PC-3 (cell line): Measurements from ENCODE around the gene EZR. TPM values are rescaled to one million over a fixed set of nuclear protein-coding genes. Genes with fewer than 3 reads are reported as not detected.
A peak's percentile ranks its signal among the peaks of the same experiment; 100 is the strongest.

Experiments used
- ATAC-seq: fragments of 200-7000 bp; cut with Tn5 transposase; 2 replicates; pipeline ENCODE4 v1.9.1; 2020; ENCODE audit warnings: mild to moderate bottlenecking, moderate library complexity
- Bru-seq: library from RNA; stranded (reverse); fragments of 400-500 nt; gene quantifications from one replicate; lab custom pipeline; 2021; lab: Mats Ljungman, UMichigan
- BruChase-seq, 2 experiments: library from RNA; stranded (reverse); fragments of 400-500 nt; gene quantifications; one replicate each; lab custom pipeline; 2021; lab: Mats Ljungman, UMichigan
- BruUV-seq: library from RNA; stranded (reverse); fragments of 400-500 nt; replicated peaks from 2 replicates; lab custom pipeline; 2021; lab: Mats Ljungman, UMichigan
- CTCF ChIA-PET: fragments of 300-600 bp; sonication (Branson Sonifier 250); formaldehyde crosslinking; loops from one replicate; lab custom pipeline; 2022; ENCODE audit warnings: antibody characterized with exemption; lab: Charles Lee
- POLR2A ChIA-PET: fragments of 300-600 bp; sonication (Branson Sonifier 250); formaldehyde crosslinking; loops from one replicate; lab custom pipeline; 2022; ENCODE audit warnings: antibody characterized with exemption; ENCODE audit not compliant: unreplicated experiment; lab: Charles Lee
- DNase-seq: peaks from one replicate; pipeline ENCODE4 v3.0.0-alpha.2; 2015
- H2AFZ ChIP-seq: fragments of 300-600 bp; sonication (generic); 2 replicates; pipeline ENCODE4 v1.6.0; 2016; ENCODE audit warnings: antibody characterized with exemption, low read length
- H3F3A ChIP-seq: fragments of 300-600 bp; sonication (generic); one replicate; pipeline ENCODE4 v1.6.0; 2017; ENCODE audit warnings: antibody characterized with exemption, low read length, control low read depth, mild to moderate bottlenecking; ENCODE audit not compliant: unreplicated experiment
- H3K27ac ChIP-seq: fragments of 300-600 bp; sonication (generic); 2 replicates; pipeline ENCODE4 v1.5.1; 2016; ENCODE audit warnings: mild to moderate bottlenecking, low read length
- H3K27me3 ChIP-seq: fragments of 300-600 bp; sonication (generic); 2 replicates; pipeline ENCODE4 v1.6.1; 2016; ENCODE audit warnings: low read length, mixed read lengths
- H3K36me3 ChIP-seq: fragments of 300-600 bp; sonication (generic); 2 replicates; pipeline ENCODE4 v1.6.1; 2016; ENCODE audit warnings: low read depth, mixed run types, low read length, mixed read lengths
- H3K4me1 ChIP-seq: fragments of 300-600 bp; sonication (generic); 2 replicates; pipeline ENCODE4 v1.5.1; 2016; ENCODE audit warnings: low read length; ENCODE audit not compliant: insufficient read depth
- H3K4me2 ChIP-seq: fragments of 300-600 bp; sonication (generic); 2 replicates; pipeline ENCODE4 v1.6.0; 2016; ENCODE audit warnings: low read length
- H3K4me3 ChIP-seq: fragments of 300-600 bp; sonication (generic); 2 replicates; pipeline ENCODE4 v1.5.1; 2016; ENCODE audit warnings: mild to moderate bottlenecking, low read length, mixed read lengths
- H3K79me2 ChIP-seq: fragments of 300-600 bp; sonication (generic); 2 replicates; pipeline ENCODE4 v1.6.1; 2017; ENCODE audit warnings: low read length, mixed read lengths
- H3K9ac ChIP-seq: fragments of 300-600 bp; sonication (generic); 2 replicates; pipeline ENCODE4 v1.6.0; 2016; ENCODE audit warnings: mild to moderate bottlenecking, low read length
- H3K9me2 ChIP-seq: fragments of 300-600 bp; sonication (generic); replicated peaks from 2 replicates; pipeline ENCODE4 v1.6.1; 2016; ENCODE audit warnings: mixed run types, low read length, mixed read lengths
- H3K9me3 ChIP-seq: fragments of 300-600 bp; sonication (generic); 2 replicates; pipeline ENCODE4 v1.6.1; 2016; ENCODE audit warnings: low read length, mixed read lengths
- H4K20me1 ChIP-seq: fragments of 300-600 bp; sonication (generic); 2 replicates; pipeline ENCODE4 v1.6.1; 2016; ENCODE audit warnings: low read length, mixed read lengths
- EZH2 ChIP-seq: fragments of 300-600 bp; sonication (generic); IDR thresholded peaks from one replicate; pipeline ENCODE4 v1.6.1; 2017; ENCODE audit warnings: antibody characterized with exemption, mild to moderate bottlenecking, low read length; ENCODE audit not compliant: unreplicated experiment
- EZH2phosphoT487 ChIP-seq: fragments of 300-600 bp; sonication (generic); IDR thresholded peaks from 2 replicates; pipeline ENCODE4 v1.6.1; 2018; ENCODE audit warnings: mild to moderate bottlenecking, antibody characterized with exemption, low read length, borderline replicate concordance
- intact Hi-C: fragments of 100-400 bp; cut with micrococcal nuclease; formaldehyde crosslinking; loops from 2 replicates; pipeline ENCODE4 v1.9.0; 2023
- long read RNA-seq: library from polyadenylated mRNA; unstranded; transcript quantifications from one replicate; pipeline ENCODE4 v2.0.0, GENCODE V29; 2021; ENCODE audit not compliant: unreplicated experiment
- total RNA-seq: library from RNA; depleted of rRNA; stranded (reverse); fragments of >200 nt; gene quantifications from 2 replicates; pipeline ENCODE4 v1.2.3, GENCODE V29; 2014; rRNA removed
- TF ChIP-seq, protein P1 (sequence below): fragments of 300-600 bp; sonication (generic); conservative IDR thresholded peaks from 2 replicates; pipeline ENCODE4 v1.5.1; 2017; ENCODE audit warnings: antibody characterized with exemption, low read depth, mild to moderate bottlenecking, low read length

EZR gene
- total RNA-seq: 182 and 200 TPM in 2 replicates
- Bru-seq, nascent RNA: percentile 97 among the genes with signal in this experiment
- BruChase-seq, experiment 1, labeled RNA remaining after a 6-hour chase: percentile 97 among the genes with signal in this experiment
- BruChase-seq, experiment 2, labeled RNA remaining after a 2-hour chase: percentile 95 among the genes with signal in this experiment
- long read RNA-seq, transcript EZR-202 (14 exons, 3,096 nt): major isoform, 484 of 696 reads
- long read RNA-seq, transcript EZR-201 (13 exons, 3,068 nt): minor isoform, 73 of 696 reads
- long read RNA-seq, partial matches to known transcripts: 88 of 696 reads
- long read RNA-seq, other reads (novel, unspliced or antisense): 51 of 696 reads

GRCh38 chr6:158819213-158819976 is at the start of gene EZR:
TSS of gene EZR (minus strand) at chr6:158819368. CDS start at chr6:158818093, 1,275 bp downstream.
- CTCF ChIA-PET: no interaction called here

DNA sequence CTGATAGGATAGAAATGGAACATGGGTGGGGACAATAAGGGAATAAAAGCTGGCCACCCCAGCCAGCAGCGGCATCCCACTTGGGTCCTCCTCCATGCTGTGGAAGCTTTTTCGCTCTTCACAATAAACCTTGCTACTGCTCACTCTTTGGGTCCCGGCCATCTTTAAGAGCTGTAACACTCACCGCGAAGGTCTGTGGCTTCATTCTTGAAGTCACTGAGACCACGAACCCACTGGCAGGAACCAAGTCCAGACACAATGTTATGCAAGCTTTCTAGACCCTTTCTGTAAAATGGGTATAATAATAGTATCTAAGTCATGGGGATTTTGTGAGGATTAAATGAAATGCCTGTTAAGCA is 48.9 kb upstream of the EZR start:
- TF ChIP-seq, protein P1, sequence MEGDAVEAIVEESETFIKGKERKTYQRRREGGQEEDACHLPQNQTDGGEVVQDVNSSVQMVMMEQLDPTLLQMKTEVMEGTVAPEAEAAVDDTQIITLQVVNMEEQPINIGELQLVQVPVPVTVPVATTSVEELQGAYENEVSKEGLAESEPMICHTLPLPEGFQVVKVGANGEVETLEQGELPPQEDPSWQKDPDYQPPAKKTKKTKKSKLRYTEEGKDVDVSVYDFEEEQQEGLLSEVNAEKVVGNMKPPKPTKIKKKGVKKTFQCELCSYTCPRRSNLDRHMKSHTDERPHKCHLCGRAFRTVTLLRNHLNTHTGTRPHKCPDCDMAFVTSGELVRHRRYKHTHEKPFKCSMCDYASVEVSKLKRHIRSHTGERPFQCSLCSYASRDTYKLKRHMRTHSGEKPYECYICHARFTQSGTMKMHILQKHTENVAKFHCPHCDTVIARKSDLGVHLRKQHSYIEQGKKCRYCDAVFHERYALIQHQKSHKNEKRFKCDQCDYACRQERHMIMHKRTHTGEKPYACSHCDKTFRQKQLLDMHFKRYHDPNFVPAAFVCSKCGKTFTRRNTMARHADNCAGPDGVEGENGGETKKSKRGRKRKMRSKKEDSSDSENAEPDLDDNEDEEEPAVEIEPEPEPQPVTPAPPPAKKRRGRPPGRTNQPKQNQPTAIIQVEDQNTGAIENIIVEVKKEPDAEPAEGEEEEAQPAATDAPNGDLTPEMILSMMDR: no peak
- TF ChIP-seq EZH2phosphoT487 (no peak), EZH2 (no peak)
- Histone ChIP-seq H3K4me1 (peaks cover 19% of the 10 kb centered on the region), H3K27ac (no peak overlapping the region), H3K27me3 (no peaks in the 10 kb centered on the region), H3F3A (no peaks in the 10 kb centered on the region), H3K36me3 (no peaks in the 10 kb centered on the region), H2AFZ (no peak overlapping the region), H3K9me3 (no peaks in the 10 kb centered on the region), H3K9me2 (no peaks in the 10 kb centered on the region), H4K20me1 (no peaks in the 10 kb centered on the region), H3K4me3 (no peak overlapping the region), H3K9ac (no peak overlapping the region), H3K79me2 (no peaks in the 10 kb centered on the region), H3K4me2 (no peak overlapping the region)
- no peak for DNase-seq
- intact Hi-C loops: loop anchor here (2.0 to 5.0 kb wide), 2 partner anchors 51 to 104 kb away; no protein-coding TSS in a partner anchor
- BruUV-seq: no TSS peak
- POLR2A ChIA-PET: interaction anchor here (0.5 kb wide), 1 partner anchor 62 kb away, joined by 3 read pairs; no protein-coding TSS in a partner anchor
- CTCF ChIA-PET: no interaction called here
- no peak for ATAC-seq

More at GRCh38 chr6:158819213-158819976, at the start of gene EZR:
- peaks cover 33% of the 10 kb centered on the region for H3K36me3 ChIP-seq
- peak within 1 kb of the TSS; percentile 77 for H3K4me3 ChIP-seq
- peaks cover 36% of the 10 kb centered on the region for H4K20me1 ChIP-seq
- POLR2A ChIA-PET: interaction anchor here (0.6 to 1.1 kb wide), 7 partner anchors 30 to 183 kb away, joined by 3 to 11 read pairs (median 7); no protein-coding TSS in a partner anchor
- H3F3A ChIP-seq: no peaks in the 10 kb centered on the region
- no peaks in the 10 kb centered on the region for H3K9me3 ChIP-seq
- peak within 1 kb of the TSS; percentile 89 for H3K9ac ChIP-seq
- H3K4me1 ChIP-seq: peaks cover 22% of the 10 kb centered on the region
- TF ChIP-seq EZH2phosphoT487: no peak
- DNase-seq (peak; percentile 81), ATAC-seq (peak; percentile 70)
- no peaks in the 10 kb centered on the region for H3K27me3 ChIP-seq
- peak within 1 kb of the TSS; percentile 91 for H2AFZ ChIP-seq
- intact Hi-C loops: loop anchor here (1.0 kb wide), 1 partner anchor 31 kb away; no protein-coding TSS in a partner anchor
- TSS peak; percentile 45 for BruUV-seq
- no peaks in the 10 kb centered on the region for H3K9me2 ChIP-seq
- peak within 1 kb of the TSS; percentile 70 for H3K27ac ChIP-seq
- peak within 1 kb of the TSS; percentile 82 for H3K4me2 ChIP-seq
- H3K79me2 ChIP-seq: peaks cover 43% of the 10 kb centered on the region

GRCh38 chr6:158867381-158868121 is 48.4 kb upstream of the EZR start:
- BruUV-seq: no TSS peak
- no peaks in the 10 kb centered on the region for H3K79me2 ChIP-seq
- DNase-seq (no peak), ATAC-seq (no peak)
- H3K36me3 ChIP-seq: no peaks in the 10 kb centered on the region
- H3K9ac ChIP-seq: no peak overlapping the region
- ChIA-PET POLR2A (interaction anchor here (0.5 kb wide), 1 partner anchor 62 kb away, joined by 3 read pairs; no protein-coding TSS in a partner anchor), CTCF (no interaction called here)
- no peaks in the 10 kb centered on the region for H4K20me1 ChIP-seq
- intact Hi-C loops: loop anchor here (2.0 to 5.0 kb wide), 2 partner anchors 51 to 105 kb away; no protein-coding TSS in a partner anchor
- no peak overlapping the region for H3K4me3 ChIP-seq
- no peaks in the 10 kb centered on the region for H3K9me2 ChIP-seq
- no peaks in the 10 kb centered on the region for H3F3A ChIP-seq
- no peak overlapping the region for H3K4me2 ChIP-seq
- TF ChIP-seq, protein P1: no peak
- no peak for TF ChIP-seq EZH2
- no peak for TF ChIP-seq EZH2phosphoT487
- H2AFZ ChIP-seq: no peak overlapping the region
- no peak overlapping the region for H3K27ac ChIP-seq
- no peaks in the 10 kb centered on the region for H3K9me3 ChIP-seq
- H3K27me3 ChIP-seq: no peaks in the 10 kb centered on the region
- peaks cover 19% of the 10 kb centered on the region for H3K4me1 ChIP-seq
